ENCODE results near the gene EPHB2.

Gene EPHB2

GRCh38 chr1:22861764-22862440, 151.3 kb downstream of the EPHB2 start:
- peak; percentile 35 for DNase-seq (ENCODE audit: low spot score)

DNA sequence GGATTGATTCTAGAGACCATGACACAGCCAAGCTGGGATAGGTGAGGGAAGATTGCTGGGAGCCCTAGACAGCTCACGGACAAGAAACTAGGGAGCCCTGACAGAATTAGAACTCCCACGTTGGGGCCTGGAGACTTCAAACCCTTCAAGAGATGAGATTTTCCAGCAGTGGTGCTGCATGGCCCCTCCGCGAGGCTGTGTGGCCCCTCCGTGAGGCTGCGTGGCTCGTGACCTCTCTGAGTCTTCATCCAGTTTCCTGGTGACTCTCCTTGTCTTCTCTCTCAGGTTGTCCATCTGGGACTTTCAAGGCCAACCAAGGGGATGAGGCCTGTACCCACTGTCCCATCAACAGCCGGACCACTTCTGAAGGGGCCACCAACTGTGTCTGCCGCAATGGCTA, 152.1 kb downstream of the EPHB2 start:
- no peak for DNase-seq (ENCODE audit: low spot score)

DNA sequence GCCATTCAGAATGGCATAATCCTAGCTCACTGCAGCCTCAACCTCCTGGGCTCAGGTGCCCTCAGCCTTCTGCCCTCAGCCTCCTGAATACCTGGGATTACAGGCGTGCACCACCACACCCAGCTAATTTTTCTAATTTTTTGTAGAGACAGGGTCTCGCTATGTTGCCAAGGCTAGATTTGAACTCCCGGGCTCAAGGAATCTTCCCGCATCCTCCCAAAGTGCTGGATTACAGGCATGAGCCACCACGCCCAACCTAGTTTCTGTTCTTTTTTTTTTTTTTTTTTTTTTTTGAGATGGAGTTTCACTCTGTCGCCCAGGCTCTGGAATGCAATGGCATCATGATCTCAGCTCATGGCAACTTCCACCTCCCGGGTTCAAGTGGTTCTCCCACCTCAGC, 153.1 kb downstream of the EPHB2 start:
- DNase-seq (ENCODE audit: low spot score): no peak

GRCh38 chr1:22864886-22865285, 154.2 kb downstream of the EPHB2 start:
- DNase-seq (ENCODE audit: low spot score): no peak

GRCh38 chr1:22865736-22866135, 155.1 kb downstream of the EPHB2 start:
- DNase-seq (ENCODE audit: low spot score): no peak

DNA sequence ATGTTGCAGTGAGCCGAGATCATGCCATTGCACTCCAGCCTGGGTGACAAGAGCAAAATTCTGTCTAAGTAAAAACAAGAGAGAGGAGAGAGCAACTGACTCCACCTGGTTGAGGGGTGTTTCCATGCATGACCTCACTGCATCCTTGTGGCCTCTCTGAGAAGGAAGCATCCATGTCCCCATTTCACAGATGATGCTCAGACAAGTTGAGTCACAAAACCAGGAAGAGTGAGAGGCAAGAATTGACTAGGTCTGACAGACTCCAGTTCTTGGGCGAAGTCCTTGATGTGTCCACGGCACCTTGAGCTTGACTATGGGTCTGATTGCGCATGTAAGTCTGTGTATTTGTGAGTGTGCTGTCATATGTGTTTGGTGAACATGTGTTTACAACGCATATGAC, 156.2 kb downstream of the EPHB2 start:
- DNase-seq (ENCODE audit: low spot score): no peak

- no peak for DNase-seq (ENCODE audit: low spot score)
Observed at GRCh38 chr1:22868331-22868730, 157.7 kb downstream of the EPHB2 start.

- DNase-seq (ENCODE audit: low spot score): no peak
Observed at GRCh38 chr1:22869325-22869724, 158.7 kb downstream of the EPHB2 start.

GRCh38 chr1:22870201-22870871, 159.7 kb downstream of the EPHB2 start:
- no peak for DNase-seq (ENCODE audit: low spot score)

- no peak for DNase-seq (ENCODE audit: low spot score)
Observed at GRCh38 chr1:22872981-22873664, 162.5 kb downstream of the EPHB2 start.

DNA sequence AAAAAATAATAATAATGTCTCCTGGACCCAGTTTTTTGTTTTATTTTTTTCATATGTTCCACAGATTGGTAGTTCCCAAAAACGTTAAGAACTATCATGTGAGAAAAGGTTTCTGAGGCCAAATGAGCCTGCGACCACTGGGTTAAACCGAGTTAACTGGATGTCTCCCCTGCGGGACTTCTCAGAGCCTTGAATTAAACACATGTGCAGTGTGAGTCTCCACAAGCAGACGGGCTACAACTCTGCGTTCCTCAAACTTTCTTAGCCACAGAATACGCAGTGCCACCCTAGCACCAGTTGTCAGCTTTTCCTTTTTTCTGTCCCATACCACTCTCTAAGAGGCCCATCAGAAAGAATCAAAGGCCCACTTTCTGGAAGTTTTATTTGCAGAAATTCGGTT, 164.1 kb downstream of the EPHB2 start:
- DNase-seq (ENCODE audit: low spot score): no peak

- DNase-seq (ENCODE audit: low spot score): no peak
Observed at GRCh38 chr1:22875241-22875640, 164.6 kb downstream of the EPHB2 start.

- DNase-seq (ENCODE audit: low spot score): no peak
Observed at GRCh38 chr1:22875841-22876240, 165.2 kb downstream of the EPHB2 start.

- no peak for DNase-seq (ENCODE audit: low spot score)
Observed at GRCh38 chr1:22876359-22877111, 165.9 kb downstream of the EPHB2 start.

- DNase-seq (ENCODE audit: low spot score): no peak
Observed at GRCh38 chr1:22877112-22877915, 166.7 kb downstream of the EPHB2 start.

- DNase-seq (ENCODE audit: low spot score): no peak
Observed at GRCh38 chr1:22877980-22878379, 167.3 kb downstream of the EPHB2 start.

DNA sequence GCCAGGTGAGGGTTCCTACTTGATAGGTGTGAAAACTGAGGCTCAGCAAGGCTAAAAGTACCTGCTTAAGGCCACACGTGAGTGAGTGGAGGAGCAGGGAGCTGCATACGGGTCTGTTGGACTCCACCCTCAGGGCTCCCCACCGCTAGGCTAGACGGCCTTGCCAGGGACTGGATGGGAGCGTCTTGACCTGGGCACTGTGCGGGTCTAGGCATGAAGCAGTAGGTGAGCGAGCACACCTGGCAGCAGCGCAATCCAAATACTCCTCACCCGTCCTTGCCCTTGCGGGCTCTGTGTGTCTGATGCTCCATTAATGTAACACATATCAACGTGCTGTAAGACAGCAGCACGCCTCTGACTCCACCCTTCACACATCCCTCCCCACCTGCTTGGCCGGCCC, 168.0 kb downstream of the EPHB2 start:
- no peak for DNase-seq (ENCODE audit: low spot score)

DNA sequence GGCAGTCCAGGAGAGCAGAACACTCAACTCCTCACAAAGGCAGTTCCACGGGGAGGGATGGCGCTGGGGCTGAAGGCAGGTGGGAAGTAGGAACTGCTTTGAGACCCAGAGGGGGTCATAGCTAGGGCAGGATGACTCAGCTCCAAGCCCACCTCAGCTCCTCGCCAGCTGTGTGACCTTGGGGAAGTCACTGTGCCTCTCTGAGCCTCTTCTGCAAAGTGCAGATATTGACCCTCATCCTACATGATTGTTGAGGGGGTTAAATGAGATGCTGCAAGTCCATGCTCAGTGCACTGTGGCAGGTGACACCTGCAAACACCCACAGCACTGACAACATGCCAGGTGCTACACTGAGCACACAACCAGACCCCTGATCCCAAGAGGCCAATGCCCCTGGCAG, 168.8 kb downstream of the EPHB2 start:
- DNase-seq (ENCODE audit: low spot score): no peak

DNA sequence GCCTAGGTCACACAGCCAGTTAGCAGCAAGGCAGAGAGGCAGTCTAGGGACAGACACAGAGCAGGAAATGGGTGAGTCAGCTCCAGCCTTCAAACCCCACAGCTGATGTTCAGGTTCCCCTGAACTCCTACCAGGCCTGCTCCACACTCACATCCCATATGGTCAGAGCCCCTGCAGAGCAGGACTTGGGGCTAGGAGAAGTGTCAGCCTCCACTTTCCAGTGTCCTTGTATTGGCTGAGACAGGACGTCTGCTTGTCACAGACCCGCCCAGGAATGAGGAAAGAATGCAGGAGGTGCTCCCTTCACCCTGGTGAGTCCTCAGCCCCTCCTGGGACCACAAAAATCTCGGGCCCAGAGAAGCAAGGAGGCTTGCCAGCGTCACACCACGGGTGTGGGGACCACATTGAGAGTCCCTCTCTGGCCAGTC, 169.5 kb downstream of the EPHB2 start:
- DNase-seq (ENCODE audit: low spot score): no peak

GRCh38 chr1:22883406-22883805, 172.8 kb downstream of the EPHB2 start:
- DNase-seq (ENCODE audit: low spot score): no peak

DNA sequence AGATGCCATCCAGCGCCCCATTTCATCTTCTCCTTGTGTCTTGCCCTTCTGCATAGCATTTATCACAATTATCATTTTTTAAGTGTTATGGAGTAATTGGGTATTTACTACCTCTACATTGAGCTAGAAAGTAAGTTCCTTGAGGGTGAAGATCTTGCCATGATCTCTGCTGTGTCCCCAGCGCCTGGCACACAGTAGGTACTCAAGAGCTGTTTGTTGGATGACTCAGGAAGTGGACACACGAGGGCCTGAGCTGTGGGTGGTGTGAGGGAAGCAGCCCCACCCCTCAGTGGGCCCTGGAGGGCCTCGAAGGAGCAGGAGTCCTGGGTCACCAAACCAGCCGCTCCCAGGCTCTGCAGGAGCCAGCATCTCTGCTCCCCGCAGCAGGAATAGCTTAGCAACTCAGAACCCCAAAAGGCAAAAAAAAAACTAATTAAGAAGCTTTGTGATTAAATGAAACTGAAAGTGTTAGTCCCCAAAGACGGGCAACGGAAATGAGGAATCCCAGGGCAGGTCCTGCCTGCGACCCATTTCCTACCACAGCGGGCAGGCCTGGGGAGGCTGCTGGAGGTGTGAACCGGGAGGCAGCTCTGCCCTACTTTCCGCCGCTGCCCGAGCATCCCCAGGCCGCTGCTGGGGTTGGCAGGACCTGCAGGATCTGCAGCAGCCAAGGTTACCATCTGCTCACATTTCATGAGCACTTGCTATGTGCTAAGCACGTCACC, 174.3 kb downstream of the EPHB2 start:
- no peak for DNase-seq (ENCODE audit: low spot score)

Measured in HuH-7.5 (cell line).